ENCODE results near the gene CARHSP1. TPM values are rescaled to one million over a fixed set of nuclear protein-coding genes. Genes with fewer than 3 reads are reported as not detected.

The CARHSP1 gene
- total RNA-seq, 4 donors from 2014 or later, result 12.4 to 22.3 (median 18.4) TPM

DNA sequence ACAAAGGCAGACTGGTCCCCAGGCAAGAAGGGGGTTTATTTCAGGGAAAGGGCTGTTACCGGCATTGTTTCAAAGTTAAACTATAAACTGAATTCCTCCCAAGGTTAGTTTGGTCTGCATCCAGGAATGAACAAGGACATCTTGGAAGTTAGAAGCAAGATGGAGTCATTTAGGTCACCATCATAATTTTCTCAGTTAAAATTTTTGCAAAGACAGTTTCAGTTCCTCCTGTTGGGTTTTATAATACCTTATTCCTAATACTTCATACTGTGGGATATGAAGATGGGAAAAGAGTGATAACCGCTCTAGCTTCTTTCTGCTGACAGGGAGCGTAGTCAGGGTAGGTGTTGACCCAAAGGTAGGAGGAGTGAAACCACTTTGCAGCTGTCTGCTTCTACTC is 46.4 kb downstream of the CARHSP1 start:
- peaks cover 0 to 13% of the 10 kb centered on the region in 2 donors for H3K36me3 ChIP-seq
- in situ Hi-C loops (cut with MboI; ENCODE audit: low sequenced_read_pairs in 4 of 4) (loop anchor here in 1 of 4 donors (25.0 kb wide), 1 partner anchor 160 kb away; the partner anchor contains the start of gene ABAT), intact Hi-C loops (cut with DNase I; ENCODE audit: low total_unique reads) (loop anchor here (5.0 kb wide), 2 partner anchors 50 kb away; no protein-coding TSS in a partner anchor)
- no peaks in the 10 kb centered on the region for H3K27me3 ChIP-seq
- DNase-seq (no peak), ATAC-seq (no peak)
- TF ChIP-seq, protein P1, sequence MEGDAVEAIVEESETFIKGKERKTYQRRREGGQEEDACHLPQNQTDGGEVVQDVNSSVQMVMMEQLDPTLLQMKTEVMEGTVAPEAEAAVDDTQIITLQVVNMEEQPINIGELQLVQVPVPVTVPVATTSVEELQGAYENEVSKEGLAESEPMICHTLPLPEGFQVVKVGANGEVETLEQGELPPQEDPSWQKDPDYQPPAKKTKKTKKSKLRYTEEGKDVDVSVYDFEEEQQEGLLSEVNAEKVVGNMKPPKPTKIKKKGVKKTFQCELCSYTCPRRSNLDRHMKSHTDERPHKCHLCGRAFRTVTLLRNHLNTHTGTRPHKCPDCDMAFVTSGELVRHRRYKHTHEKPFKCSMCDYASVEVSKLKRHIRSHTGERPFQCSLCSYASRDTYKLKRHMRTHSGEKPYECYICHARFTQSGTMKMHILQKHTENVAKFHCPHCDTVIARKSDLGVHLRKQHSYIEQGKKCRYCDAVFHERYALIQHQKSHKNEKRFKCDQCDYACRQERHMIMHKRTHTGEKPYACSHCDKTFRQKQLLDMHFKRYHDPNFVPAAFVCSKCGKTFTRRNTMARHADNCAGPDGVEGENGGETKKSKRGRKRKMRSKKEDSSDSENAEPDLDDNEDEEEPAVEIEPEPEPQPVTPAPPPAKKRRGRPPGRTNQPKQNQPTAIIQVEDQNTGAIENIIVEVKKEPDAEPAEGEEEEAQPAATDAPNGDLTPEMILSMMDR (IDR thresholded peaks at IDR 0.05 in 4 of 5, conservative IDR thresholded peaks at IDR 0.05 in 1 of 5), result no peak
- TF ChIP-seq POLR2A (IDR thresholded peaks at IDR 0.05), result no peak
- no peak overlapping the region for H3K4me3 ChIP-seq
- H3K9me3 ChIP-seq, result no peaks in the 10 kb centered on the region
- H3K4me1 ChIP-seq, result no peaks in the 10 kb centered on the region
- H3K27ac ChIP-seq, result no peak overlapping the region

DNA sequence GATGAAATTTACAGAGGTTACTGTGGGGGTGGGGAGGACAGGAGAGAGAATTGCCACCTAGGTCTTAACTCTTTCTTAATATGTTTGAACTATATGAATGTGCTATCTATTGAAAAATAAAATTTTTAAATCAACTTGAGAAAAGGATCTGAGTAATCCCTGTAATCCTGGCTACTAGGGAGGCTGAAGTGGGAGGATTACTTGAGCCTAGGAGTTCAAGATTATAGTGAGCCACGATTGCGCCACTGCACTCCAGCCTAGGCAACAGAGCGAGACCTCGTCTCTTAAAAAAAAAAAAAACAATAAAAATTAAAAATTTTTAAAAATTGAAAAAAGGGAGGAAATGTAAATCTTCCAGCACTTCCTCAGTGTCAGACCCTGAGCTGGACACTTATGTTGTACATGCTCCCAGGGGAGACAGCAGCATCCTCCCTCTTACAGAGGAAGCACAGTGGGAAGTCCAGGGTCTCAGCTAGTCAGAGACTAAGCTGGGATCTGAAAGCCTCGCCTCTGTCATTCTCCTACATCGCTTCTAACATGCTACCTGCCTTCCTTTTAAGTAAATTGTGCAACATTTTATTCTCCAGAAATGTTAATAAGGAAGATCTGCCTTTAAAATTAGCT is 49.3 kb downstream of the CARHSP1 start:
- H3K9me3 ChIP-seq, result no peaks in the 10 kb centered on the region
- H3K27me3 ChIP-seq, result no peaks in the 10 kb centered on the region
- ATAC-seq (no peak), DNase-seq (no peak)
- intact Hi-C loops (cut with DNase I; ENCODE audit: low total_unique reads) (loop anchor here (5.0 kb wide), 2 partner anchors 47 to 53 kb away; no protein-coding TSS in a partner anchor), in situ Hi-C loops (cut with MboI; ENCODE audit: low sequenced_read_pairs in 4 of 4) (loop anchor here in 1 of 4 donors (25.0 kb wide), 1 partner anchor 157 kb away; the partner anchor contains the start of gene ABAT)
- H3K36me3 ChIP-seq, result peaks cover 0 to 28% of the 10 kb centered on the region in 2 donors
- no peaks in the 10 kb centered on the region for H3K4me1 ChIP-seq
- H3K27ac ChIP-seq, result no peak overlapping the region
- no peak overlapping the region for H3K4me3 ChIP-seq
- TF ChIP-seq POLR2A (IDR thresholded peaks at IDR 0.05), result no peak
- TF ChIP-seq, protein P1 (IDR thresholded peaks at IDR 0.05 in 4 of 5, conservative IDR thresholded peaks at IDR 0.05 in 1 of 5), result no peak

DNA sequence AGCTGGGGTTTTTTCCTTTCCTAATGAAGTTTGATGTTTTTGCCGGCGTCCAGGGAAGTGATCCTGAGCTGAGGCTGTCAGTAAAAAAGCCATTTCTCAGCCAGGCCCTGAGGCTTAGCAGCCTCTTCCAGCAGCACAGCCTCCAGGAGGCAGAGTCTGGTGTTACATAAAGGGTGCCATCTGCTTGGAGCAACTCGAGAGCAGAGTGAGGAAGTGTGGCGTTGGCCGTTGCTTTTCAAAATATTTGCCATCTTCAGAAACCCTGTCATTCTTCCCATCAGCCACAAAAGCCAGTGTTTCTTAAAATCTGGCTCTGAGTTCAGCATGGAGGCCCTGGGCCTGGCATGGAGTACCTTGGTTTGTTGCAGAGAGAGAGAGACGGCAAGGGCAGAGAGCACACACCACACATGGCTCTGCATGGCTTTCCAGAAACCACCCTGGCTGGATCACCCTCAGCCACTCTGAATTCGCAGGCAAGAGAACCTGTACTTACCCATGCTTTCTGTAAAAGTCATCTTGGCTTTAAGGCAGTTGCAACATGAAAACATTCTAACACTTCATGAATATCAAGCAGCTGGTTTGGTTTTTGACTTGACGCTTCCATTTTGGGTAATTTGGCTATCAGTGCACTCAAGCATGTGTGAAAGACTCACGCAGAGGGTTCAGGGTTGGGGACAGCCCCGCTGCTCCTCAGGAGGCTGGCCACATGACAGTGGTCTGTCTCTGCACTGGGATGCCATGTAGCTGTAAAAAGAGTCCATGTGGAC is 50.1 kb downstream of the CARHSP1 start:
- in situ Hi-C loops (cut with MboI; ENCODE audit: low sequenced_read_pairs in 4 of 4), result loop anchor here in 1 of 4 donors (25.0 kb wide), 1 partner anchor 156 kb away; the partner anchor contains the start of gene ABAT

DNA sequence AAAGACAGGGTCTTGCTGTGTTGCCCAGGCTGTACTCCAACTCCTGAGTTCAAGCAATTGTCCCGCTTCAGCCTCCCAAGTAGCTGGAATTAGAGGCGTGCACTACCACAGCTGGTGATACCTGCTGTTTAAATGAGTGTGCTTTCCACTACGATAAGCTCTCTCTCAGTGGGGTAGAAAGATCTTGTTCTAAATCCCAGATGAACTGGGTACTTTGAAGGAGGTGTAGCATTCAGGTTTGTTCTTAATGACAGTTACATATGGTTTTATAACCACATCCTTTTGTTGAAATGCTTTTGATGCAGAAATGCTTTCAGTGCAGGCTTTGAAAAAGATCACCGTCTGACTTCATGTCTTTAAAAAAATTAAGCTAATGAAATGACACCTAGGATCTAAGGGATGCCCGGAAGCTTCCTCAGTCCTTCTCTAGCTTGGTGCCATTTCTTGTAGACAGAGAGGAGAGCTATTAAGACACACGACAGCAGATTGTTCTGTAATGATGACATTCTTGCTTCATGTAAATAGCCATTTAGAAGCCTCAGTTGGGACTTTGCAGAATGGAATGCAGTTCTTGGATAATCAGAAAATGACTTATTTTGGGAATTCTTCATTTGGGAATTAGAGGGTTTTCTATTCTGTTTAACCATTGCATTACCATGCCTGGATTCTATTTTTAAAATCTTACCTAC is 51.7 kb downstream of the CARHSP1 start:
- no peaks in the 10 kb centered on the region for H3K9me3 ChIP-seq
- ATAC-seq, result no peak
- DNase-seq, result no peak
- H3K36me3 ChIP-seq, result peaks cover 0 to 46% of the 10 kb centered on the region in 2 donors
- intact Hi-C loops (cut with DNase I; ENCODE audit: low total_unique reads) (no loop called here), in situ Hi-C loops (cut with MboI; ENCODE audit: low sequenced_read_pairs in 4 of 4) (loop anchor here in 1 of 4 donors (25.0 kb wide), 1 partner anchor 155 kb away; the partner anchor contains the start of gene ABAT)
- H3K27me3 ChIP-seq, result no peaks in the 10 kb centered on the region
- H3K4me1 ChIP-seq, result no peaks in the 10 kb centered on the region
- H3K4me3 ChIP-seq, result no peak overlapping the region
- no peak for TF ChIP-seq POLR2A (IDR thresholded peaks at IDR 0.05)
- TF ChIP-seq, protein P1 (IDR thresholded peaks at IDR 0.05 in 4 of 5, conservative IDR thresholded peaks at IDR 0.05 in 1 of 5), result no peak
- H3K27ac ChIP-seq, result no peak overlapping the region

More for the DNA sequence above, 50.1 kb downstream of the CARHSP1 start:
- Histone ChIP-seq H3K4me1 (no peaks in the 10 kb centered on the region), H3K4me3 (no peak overlapping the region), H3K36me3 (peaks cover 0 to 30% of the 10 kb centered on the region in 2 donors), H3K9me3 (no peaks in the 10 kb centered on the region), H3K27me3 (no peaks in the 10 kb centered on the region), H3K27ac (no peak overlapping the region)
- no peak for TF ChIP-seq POLR2A (IDR thresholded peaks at IDR 0.05)
- TF ChIP-seq, protein P1 (IDR thresholded peaks at IDR 0.05 in 4 of 5, conservative IDR thresholded peaks at IDR 0.05 in 1 of 5), result no peak
- intact Hi-C loops (cut with DNase I; ENCODE audit: low total_unique reads), result no loop called here
- no peak for ATAC-seq
- DNase-seq, result no peak
